Medulla oblongata (tissue), 1 donor: ENCODE data around the gene PIP4K2B.

Experiments used
- DNase-seq: peaks from one replicate; pipeline ENCODE4 v3.0.0-alpha.2; 2015; ENCODE audit errors: extremely low spot score

The PIP4K2B gene

DNA sequence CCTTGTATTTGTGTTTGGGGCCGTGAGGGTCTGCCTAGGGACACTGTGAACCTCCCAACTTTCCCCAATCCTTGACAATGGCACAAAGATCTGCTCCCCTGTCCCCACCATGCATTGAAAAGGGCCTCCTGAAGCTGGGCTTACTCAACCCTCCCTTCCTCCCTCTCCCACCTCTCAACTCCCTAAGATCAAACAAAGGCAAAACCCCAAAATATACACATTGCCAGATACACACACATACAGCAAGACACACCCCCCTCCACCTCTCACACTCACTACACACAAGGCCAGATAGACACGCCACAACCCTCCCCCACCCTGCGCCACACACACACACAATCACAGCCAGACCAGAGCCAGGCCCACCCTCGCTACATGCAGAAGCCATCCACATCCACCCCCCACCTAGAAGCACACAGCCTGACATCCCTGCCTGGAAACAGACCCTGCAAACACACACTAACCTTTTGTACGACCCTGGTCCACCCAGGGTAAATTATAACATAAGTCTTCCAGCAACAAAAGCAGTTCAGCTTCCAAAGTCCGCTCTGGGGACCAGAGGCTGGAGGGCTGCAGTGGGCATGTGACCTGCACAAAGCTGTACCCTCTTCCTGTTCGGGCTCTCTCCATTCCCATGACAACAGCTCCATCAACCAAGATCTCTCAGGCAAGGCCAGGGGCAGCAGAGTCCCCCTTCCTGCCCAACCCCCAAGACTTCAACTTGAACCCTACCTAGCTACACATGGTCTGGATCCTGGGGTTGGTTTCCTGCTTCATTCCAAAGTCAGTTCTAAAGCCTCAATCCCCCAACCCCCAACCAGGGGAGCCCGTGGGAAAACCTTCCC is 53.1 kb downstream of the PIP4K2B start:
- no peak for DNase-seq

DNA sequence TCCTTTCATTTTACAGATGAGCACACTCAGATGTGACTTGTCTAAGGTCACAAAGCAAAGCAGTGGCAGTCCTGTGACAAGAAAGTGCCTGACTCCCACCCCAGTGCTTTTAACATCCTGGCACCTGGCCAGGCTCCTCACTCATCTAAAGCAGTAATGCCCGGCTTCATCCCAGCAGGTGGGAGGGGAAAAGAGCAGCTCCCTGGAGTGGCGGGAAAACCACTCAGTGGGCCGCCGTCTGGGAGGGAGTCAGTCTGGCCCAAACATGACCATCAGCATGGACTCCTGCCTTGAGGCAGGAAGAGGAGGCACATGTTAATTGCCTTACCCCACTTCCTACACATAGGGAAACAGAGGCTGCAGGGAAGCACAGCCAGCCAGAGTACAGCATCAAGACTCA is 53.8 kb downstream of the PIP4K2B start:
- DNase-seq = no peak

DNA sequence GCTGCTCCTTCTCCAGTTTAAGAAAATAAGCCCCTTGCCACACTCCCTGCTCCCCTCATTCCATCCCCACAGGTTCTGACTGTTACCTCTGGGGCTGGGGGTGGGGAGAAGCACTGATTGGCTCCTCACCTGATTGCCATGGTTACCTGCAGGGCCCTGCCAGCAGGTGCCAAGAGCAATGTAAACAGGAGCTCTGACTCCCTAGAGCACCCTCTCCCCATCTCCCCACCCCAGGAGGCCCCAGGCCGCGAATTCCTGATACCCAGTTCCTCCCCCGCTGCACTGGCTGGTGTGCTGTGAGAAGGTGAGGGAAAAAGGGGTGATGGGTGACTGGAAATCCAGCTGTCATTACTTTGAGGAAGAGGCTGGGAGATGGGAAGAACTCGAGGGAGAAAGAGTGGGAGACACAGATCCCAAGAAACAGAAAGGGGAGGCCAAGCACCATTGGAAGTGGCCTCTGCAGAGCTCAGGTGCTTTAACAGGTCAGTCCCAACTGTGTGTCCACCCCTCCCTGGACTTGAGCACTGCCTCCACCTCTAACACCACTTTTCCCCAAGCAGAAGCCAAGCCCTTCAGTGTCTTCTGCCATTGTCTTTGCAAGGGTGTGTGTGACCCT is 55.7 kb downstream of the PIP4K2B start:
- no peak for DNase-seq

DNA sequence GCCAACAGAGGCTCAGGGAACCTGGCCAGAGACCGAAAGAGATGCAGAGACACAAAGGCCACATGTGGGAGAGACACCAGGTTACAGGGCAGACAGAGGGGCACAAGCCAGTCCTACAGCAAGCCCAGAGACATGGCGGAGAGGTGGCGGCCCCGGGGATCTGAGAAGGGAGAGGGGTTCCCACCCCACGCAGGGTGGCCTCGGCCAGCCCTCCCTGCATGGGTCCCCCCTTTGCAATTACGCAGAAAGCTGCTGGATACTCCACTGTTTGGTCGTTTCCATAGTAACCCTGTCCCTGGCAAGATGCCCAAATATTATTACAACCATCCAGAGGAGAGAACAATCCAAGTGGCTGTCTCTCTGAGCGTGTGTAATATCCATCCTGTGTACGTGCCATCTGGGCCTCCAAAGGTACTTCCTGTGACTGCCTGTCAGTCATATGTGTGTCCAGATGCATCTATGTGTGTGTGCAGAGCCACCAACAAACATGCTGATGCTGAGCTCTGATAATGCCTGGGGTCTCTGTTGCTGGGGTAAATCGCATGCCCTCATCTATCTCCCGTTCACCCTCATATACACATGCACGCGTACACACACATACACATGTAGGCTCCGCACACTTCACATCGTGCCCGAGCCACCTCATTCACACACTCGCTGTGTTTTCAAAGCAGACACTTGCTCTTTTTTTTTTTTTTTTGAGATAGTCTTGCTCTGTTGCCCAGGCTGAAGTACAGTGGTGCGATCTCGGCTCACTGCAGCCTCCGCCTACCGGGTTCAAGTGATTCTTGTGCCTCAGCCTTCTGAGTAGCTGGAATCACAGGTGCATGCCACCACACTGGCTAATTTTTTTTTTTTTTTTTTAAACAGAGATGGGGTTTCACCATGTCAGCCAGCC is 56.7 kb downstream of the PIP4K2B start:
- DNase-seq = no peak

DNA sequence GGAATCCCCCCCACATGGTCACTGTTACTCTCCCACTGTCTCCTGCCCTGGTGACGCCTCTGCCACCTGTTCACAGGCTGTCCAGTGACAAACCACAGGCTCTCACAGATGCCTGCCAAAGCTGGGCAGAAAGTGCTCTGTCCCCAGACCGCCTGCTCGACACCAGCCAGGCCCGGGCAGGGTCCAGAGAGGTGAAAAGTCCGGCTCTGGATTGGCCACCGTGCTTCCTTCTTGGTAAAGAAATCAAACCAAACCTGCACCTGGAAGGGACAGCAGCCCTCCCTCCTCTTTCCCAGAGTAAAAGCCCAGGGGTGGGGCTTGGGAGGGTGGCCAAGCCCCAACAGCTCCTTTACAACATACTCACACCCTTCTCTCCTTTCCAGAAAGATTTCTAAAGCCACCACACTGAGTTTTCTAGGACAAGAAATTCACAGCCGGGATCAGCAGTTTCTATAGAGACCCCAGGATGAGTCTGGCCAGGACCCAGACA is 57.4 kb downstream of the PIP4K2B start:
- peak; percentile 47 for DNase-seq

- no peak for DNase-seq
Observed at GRCh38 chr17:38741461-38741860, 57.9 kb downstream of the PIP4K2B start.

DNA sequence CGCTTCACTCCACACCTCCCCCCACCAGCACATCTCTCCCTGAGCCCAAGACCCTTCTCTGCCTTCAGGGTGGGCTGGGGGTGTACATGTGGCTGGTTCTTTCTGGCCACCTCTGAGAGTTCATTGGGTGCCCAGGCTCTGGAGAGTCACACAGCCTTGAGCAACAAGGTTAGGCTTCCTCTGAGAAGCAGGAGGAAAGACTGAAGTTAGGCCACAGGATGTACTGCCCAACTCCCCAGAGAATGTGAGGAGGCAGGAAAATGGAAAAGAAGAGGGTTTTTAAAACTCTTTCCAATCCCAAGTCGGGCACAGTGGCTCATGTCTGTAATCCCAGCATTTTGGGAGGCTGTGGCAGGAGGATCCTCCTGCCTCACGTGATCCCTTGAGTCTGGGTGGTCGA is 58.5 kb downstream of the PIP4K2B start:
- DNase-seq = no peak

DNA sequence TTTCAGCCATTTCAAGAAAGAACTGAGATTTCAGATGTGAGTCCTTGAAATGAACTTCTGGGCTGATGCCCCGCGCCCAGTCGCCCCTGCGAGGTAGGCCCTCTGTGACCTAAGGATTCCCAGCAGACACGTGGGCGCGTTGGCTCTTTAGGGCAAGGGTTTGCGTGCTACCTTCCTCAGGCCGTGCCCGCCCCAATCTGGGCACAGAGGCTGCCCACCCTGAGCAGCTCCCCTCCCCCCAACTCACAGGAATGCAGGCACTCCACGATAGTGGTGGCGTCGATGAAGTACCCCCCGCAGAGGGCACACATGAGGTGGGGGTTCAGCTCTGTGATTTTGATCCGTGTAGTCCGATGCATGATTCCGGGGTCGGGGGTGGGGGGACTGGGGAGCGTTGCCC is 59.3 kb downstream of the PIP4K2B start:
- DNase-seq = no peak

- DNase-seq = no peak
Observed at GRCh38 chr17:38739305-38739704, 60.1 kb downstream of the PIP4K2B start.

- no peak for DNase-seq
Observed at GRCh38 chr17:38738686-38739085, 60.7 kb downstream of the PIP4K2B start.

GRCh38 chr17:38738007-38738662 is 61.2 kb downstream of the PIP4K2B start:
- no peak for DNase-seq

- peak; percentile 48 for DNase-seq
Observed at GRCh38 chr17:38735161-38735997, 64.0 kb downstream of the PIP4K2B start.

- no peak for DNase-seq
Observed at GRCh38 chr17:38733982-38734973, 65.1 kb downstream of the PIP4K2B start.

GRCh38 chr17:38733282-38733981 is 65.9 kb downstream of the PIP4K2B start:
- no peak for DNase-seq

GRCh38 chr17:38732376-38733281 is 66.7 kb downstream of the PIP4K2B start:
- DNase-seq = no peak

DNA sequence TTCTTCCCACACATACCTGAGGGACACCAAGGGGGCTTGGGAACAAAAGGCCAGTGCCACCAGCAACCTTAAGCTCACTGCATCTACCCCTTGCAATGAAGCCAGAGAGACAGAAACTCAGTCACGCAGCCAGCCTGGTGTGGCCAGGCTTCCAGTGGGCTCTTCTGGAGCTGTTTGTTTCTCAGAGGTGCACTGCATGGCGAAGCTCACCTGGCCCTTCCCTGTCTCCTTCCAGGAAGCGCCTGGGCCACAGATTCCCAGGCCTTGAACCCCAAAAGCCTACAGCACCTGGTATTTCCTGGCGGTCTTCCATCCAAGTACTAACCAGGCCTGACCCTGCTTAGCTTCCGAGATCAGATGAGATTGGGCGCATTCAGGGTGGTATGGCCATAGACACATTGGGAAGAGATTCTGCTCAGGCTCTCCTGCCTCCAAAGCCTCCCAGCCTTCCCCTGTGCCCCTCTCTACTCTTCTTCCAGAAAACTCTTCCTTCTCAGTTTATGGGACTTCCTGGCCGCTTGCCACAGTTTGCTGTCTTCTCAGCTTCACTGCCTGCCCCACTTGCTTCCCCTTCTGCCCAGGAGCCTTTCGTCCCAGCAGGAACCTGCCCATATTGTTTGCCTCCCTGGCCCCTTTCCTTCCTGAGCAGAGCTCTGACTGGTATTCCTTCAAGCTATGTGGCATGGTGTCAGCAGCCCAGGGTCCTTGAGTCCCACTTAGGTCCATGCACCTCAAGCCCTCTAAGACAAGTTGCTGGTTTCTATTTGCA is 67.6 kb downstream of the PIP4K2B start:
- DNase-seq = no peak
